Fibroblast of lung (primary cell): Measurements from ENCODE around the gene CCDC18. TPM values are rescaled to one million over a fixed set of nuclear protein-coding genes. Genes with fewer than 3 reads are reported as not detected.

Experiments
- DNase-seq, 2 donors: peaks; one replicate each; pipeline versions ENCODE4 v3.0.0 to v3.0.0-alpha.2; 2010; ENCODE audit warnings: low read depth in 2 of 2
- H2AFZ ChIP-seq: 2 replicates; pipeline ENCODE4 v1.5.1; 2012; ENCODE audit warnings: low read length, control low read depth, inconsistent platforms
- H3K27ac ChIP-seq: 2 replicates; pipeline ENCODE4 v1.5.1; 2011; ENCODE audit warnings: low read length, control low read depth; ENCODE audit not compliant: insufficient read depth
- H3K27me3 ChIP-seq: 2 replicates; pipeline ENCODE4 v1.5.1; 2011; ENCODE audit warnings: mild to moderate bottlenecking, low read length; ENCODE audit not compliant: control insufficient read depth, insufficient read depth
- H3K36me3 ChIP-seq: 2 replicates; pipeline ENCODE4 v1.5.1; 2011; ENCODE audit warnings: low read length; ENCODE audit not compliant: control insufficient read depth, insufficient read depth
- H3K4me1 ChIP-seq: 2 replicates; pipeline ENCODE4 v1.5.1; 2011; ENCODE audit warnings: low read length; ENCODE audit not compliant: control insufficient read depth, insufficient read depth; ENCODE audit errors: extremely low read depth
- H3K4me2 ChIP-seq: 2 replicates; pipeline ENCODE4 v1.5.1; 2011; ENCODE audit warnings: low read length, control low read depth; ENCODE audit not compliant: insufficient read depth; ENCODE audit errors: extremely low read depth
- H3K4me3 ChIP-seq, 4 experiments: fragments of 200-600 bp in 1 of 4; sonication (generic) in 1 of 4; replicated peaks in 1 of 4; 2 replicates each; pipeline ENCODE4 v1.5.1; 2011 to 2016; ENCODE audit warnings: low read length in 4 of 4, low read depth in 3 of 4, mild to moderate bottlenecking in 3 of 4, control low read depth in 2 of 4, inconsistent platforms in 1 of 4, mixed read lengths in 1 of 4; ENCODE audit not compliant: insufficient read depth in 1 of 4; ENCODE audit errors: control extremely low read depth in 1 of 4
- H3K79me2 ChIP-seq: 2 replicates; pipeline ENCODE4 v1.5.1; 2012; ENCODE audit warnings: mild to moderate bottlenecking, low read length, inconsistent platforms; ENCODE audit not compliant: control insufficient read depth, insufficient read depth
- H3K9ac ChIP-seq: 2 replicates; pipeline ENCODE4 v1.5.1; 2011; ENCODE audit warnings: mild to moderate bottlenecking, low read length, control low read depth; ENCODE audit not compliant: insufficient read depth
- H3K9me3 ChIP-seq: 2 replicates; pipeline ENCODE4 v1.5.1; 2012; ENCODE audit warnings: low read depth, low read length; ENCODE audit not compliant: control insufficient read depth, insufficient read depth
- H4K20me1 ChIP-seq: 2 replicates; pipeline ENCODE4 v1.5.1; 2011; ENCODE audit warnings: low read length; ENCODE audit not compliant: control insufficient read depth, insufficient read depth; ENCODE audit errors: extremely low read depth
- EZH2 ChIP-seq: IDR thresholded peaks from 2 replicates; pipeline ENCODE4 v1.5.1; 2012; ENCODE audit warnings: low read length, control low read depth, mild to moderate bottlenecking; ENCODE audit errors: missing control alignments
- polyA plus RNA-seq, 2 donors: library from polyadenylated mRNA; depleted of rRNA in 1 of 2; stranded (reverse) in 1 of 2; unstranded in 1 of 2; fragments of >200 nt; gene quantifications; 2 replicates each; pipeline ENCODE4 v1.2.1, GENCODE V29; 2011 to 2012; ENCODE audit warnings: missing spikeins in 1 of 2
- total RNA-seq: library from RNA; depleted of rRNA; stranded (reverse); fragments of >200 nt; gene quantifications from 2 replicates; pipeline ENCODE4 v1.2.1, GENCODE V29; 2014
- TF ChIP-seq, protein P1 (sequence below), 2 donors: IDR thresholded peaks in 1 of 2; conservative IDR thresholded peaks in 1 of 2; 1 replicate in 1 of 2; 2 replicates in 1 of 2; pipeline ENCODE4 v1.5.1; 2011 to 2012; ENCODE audit warnings: low read length in 2 of 2, control low read depth in 1 of 2, inconsistent platforms in 1 of 2, low read depth in 1 of 2, mild to moderate bottlenecking in 1 of 2

Gene CCDC18
- total and polyA plus RNA-seq, 2 donors (not counting 1 experiment from before 2014, with no cell fraction given) = 3.1 to 15.4 TPM

- Histone ChIP-seq H3K4me1 (peaks cover 2% of the 10 kb centered on the region), H3K36me3 (no peaks in the 10 kb centered on the region), H3K9ac (no peak overlapping the region), H3K27ac (peak overlapping the region; percentile 99), H3K27me3 (no peaks in the 10 kb centered on the region), H3K79me2 (peaks cover 75% of the 10 kb centered on the region), H4K20me1 (no peaks in the 10 kb centered on the region), H3K4me3 (peak overlapping the region; percentile 88 to 99 (median 94)), H3K4me2 (peak overlapping the region; percentile 82), H3K9me3 (no peaks in the 10 kb centered on the region), H2AFZ (no peak overlapping the region)
- TF ChIP-seq, protein P1, sequence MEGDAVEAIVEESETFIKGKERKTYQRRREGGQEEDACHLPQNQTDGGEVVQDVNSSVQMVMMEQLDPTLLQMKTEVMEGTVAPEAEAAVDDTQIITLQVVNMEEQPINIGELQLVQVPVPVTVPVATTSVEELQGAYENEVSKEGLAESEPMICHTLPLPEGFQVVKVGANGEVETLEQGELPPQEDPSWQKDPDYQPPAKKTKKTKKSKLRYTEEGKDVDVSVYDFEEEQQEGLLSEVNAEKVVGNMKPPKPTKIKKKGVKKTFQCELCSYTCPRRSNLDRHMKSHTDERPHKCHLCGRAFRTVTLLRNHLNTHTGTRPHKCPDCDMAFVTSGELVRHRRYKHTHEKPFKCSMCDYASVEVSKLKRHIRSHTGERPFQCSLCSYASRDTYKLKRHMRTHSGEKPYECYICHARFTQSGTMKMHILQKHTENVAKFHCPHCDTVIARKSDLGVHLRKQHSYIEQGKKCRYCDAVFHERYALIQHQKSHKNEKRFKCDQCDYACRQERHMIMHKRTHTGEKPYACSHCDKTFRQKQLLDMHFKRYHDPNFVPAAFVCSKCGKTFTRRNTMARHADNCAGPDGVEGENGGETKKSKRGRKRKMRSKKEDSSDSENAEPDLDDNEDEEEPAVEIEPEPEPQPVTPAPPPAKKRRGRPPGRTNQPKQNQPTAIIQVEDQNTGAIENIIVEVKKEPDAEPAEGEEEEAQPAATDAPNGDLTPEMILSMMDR (conservative IDR thresholded peaks at IDR 0.05 in 1 of 2, IDR thresholded peaks at IDR 0.05 in 1 of 2; ENCODE audit: low read depth in 1 of 2, low read length in 2 of 2) = no peak
- no peak for TF ChIP-seq EZH2
- peak; percentile 34 to 38 for DNase-seq
Measured at GRCh38 chr1:93178418-93178817, 2.1 kb upstream of the CCDC18 start.

DNA sequence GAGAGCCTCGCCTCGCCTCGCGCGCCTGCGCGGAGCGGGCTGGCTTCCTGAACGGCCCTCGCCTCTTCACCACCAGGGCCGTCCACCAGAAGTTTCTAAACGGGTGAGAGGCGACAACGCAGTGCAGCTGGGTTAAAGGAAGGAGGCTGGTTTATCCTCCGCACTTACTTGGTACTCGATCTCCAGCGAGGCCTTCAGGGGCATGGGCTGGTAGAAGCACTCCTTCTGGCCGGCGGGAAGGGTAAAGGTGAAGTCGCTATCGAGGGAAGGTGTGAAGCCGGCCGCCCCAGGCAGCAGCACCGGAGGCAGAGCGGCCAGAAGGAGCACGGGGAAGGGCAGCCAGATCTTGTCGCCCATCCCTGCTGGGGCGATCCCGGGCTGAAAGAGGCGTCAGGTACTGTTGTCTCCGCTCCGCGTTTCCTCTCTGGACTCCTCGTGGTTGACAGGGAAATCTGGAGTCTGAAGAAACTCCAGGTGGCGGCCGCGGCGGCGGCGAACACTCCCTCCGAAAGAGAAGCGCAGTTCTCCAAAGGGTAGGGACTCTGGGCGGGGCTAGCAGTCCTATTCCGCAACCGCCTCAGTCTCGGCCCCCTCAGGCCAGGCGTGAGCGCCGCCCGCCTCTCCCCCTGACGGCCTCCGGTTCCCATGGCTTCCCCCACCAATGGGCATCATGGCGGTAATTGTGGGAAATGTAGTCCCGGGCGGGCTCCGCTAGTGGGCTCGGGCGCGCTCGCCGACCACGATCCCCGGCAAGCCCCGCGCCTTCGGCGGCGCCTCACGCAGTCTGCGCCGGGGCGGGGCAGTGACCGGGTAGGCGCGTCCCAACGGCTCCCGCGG is 420 bp upstream of the CCDC18 start, which contains the start of gene TMED5:
TMED5 (minus strand) TSS at position 528 of the 837 bp plus-strand sequence; CDS start at position 357, 171 bp downstream.
- DNase-seq = peak; percentile 97 to 98
- Histone ChIP-seq H3K9ac (peak within 1 kb of the TSS; percentile 99), H3K4me3 (peak within 1 kb of the TSS; percentile 90 to 99 (median 94)), H3K4me1 (peaks cover 2% of the 10 kb centered on the region), H3K4me2 (peak within 1 kb of the TSS; percentile 80), H3K79me2 (peaks cover 61% of the 10 kb centered on the region), H3K27me3 (no peaks in the 10 kb centered on the region), H2AFZ (peak within 1 kb of the TSS; percentile 61), H4K20me1 (no peaks in the 10 kb centered on the region), H3K36me3 (no peaks in the 10 kb centered on the region), H3K27ac (peak within 1 kb of the TSS; percentile 99), H3K9me3 (no peaks in the 10 kb centered on the region)
- TF ChIP-seq, protein P1 (conservative IDR thresholded peaks at IDR 0.05 in 1 of 2, IDR thresholded peaks at IDR 0.05 in 1 of 2; ENCODE audit: low read depth in 1 of 2, low read length in 2 of 2) = peak; percentile 20 to 27
- TF ChIP-seq EZH2 = no peak

- Histone ChIP-seq H3K4me3 (no peak overlapping the region), H3K79me2 (peaks cover 16% of the 10 kb centered on the region), H3K27ac (no peak overlapping the region), H3K36me3 (no peaks in the 10 kb centered on the region), H3K27me3 (no peaks in the 10 kb centered on the region), H2AFZ (no peak overlapping the region), H4K20me1 (no peaks in the 10 kb centered on the region), H3K4me2 (no peak overlapping the region), H3K9me3 (no peaks in the 10 kb centered on the region), H3K9ac (no peak overlapping the region), H3K4me1 (no peaks in the 10 kb centered on the region)
- TF ChIP-seq, protein P1 (conservative IDR thresholded peaks at IDR 0.05 in 1 of 2, IDR thresholded peaks at IDR 0.05 in 1 of 2; ENCODE audit: low read depth in 1 of 2, low read length in 2 of 2) = no peak
- TF ChIP-seq EZH2 = no peak
- DNase-seq = no peak
Measured at GRCh38 chr1:93186667-93187066, 6.1 kb downstream of the CCDC18 start.
